NCI-H187 treated with DMSO at 0.1 percent for 48 hours (cell line): Measurements from ENCODE around the gene TNK2.
"Not testable (repeated sequence)": the region's sequence is repeated elsewhere in the genome, so short reads cannot be mapped to it uniquely, and the experiment has no call there.

Experiments
- DNase-seq: peaks from one replicate; lab custom pipeline; 2025; lab: John Stamatoyannopoulos, UW

Gene TNK2

DNA sequence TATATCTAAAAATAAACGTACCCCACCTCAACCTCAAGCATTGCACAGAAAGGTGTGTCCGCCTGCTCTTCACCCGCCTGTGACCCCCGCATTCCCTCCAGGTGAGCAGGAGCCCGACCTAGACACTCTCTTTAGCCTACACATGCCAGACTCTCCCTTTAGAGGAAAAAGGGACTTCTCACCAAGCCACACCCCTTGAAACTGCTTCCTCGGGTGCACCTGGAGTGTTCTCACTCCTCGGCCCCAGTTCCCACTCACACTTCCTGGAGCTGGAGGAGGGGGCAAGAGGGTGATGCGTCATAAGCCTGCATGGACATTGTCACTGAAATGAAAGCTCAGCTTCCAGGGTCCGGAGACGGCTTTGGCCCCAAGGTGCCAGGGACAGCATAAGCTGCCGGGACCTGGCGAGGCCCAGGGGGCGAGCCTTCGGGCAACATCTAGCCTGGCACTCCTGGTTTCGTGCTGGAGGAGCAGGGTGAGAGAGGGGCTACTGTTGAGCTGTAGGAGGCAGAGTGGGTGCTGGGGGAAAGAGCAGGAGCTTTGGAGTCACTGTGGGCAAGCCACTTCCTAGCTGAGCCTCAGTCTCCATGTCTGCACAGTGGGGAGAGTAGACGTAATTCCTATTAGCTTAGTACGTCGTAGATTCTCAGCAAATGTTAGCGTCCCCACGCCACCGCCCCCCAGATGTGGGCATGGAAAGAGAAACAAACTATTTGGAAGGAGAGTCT lies 86.8 kb downstream of the TNK2 start:
- DNase-seq = no peak

DNA sequence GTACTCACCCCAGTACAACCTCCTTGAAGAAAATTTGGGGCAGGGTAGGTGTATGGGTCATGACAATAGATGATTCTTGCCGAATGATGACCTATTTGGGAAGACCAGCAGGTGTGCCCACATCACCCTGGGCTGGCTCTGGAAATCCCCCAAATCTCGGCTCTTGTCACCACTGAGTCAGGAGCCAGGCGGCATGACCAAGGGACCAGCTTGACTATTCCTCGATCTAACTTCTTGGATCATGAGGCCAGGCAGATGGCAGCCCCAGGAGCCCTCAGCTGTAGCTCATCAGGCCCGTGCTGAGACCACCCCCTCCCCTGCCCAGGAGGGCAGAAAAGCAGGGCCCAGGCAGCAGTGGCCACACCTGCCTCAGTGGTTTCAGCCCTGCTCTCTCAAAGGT lies 87.5 kb downstream of the TNK2 start:
- DNase-seq = no peak

- DNase-seq = no peak
Measured at GRCh38 chr3:195820186-195820585, 88.2 kb downstream of the TNK2 start.

DNA sequence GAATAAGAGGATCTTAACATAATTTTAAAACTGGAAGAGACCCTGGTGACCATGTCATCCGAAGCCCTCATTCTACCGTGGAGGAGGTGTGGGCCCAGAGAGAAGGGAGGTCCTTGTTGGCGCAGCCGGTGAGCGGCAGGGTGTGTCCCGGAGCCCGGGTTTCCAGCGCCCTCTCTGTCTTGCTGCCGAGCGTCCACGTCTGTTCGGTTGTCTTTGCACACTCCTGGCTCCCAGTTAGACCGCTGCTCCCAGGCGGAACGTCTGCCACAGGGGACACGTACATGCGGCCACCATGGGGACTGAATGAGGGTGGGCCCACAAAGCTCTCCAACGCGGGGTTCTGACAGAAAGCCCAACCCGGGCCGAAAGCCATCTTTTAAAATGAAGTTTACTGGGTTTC lies 90.0 kb downstream of the TNK2 start:
- DNase-seq = no peak

DNA sequence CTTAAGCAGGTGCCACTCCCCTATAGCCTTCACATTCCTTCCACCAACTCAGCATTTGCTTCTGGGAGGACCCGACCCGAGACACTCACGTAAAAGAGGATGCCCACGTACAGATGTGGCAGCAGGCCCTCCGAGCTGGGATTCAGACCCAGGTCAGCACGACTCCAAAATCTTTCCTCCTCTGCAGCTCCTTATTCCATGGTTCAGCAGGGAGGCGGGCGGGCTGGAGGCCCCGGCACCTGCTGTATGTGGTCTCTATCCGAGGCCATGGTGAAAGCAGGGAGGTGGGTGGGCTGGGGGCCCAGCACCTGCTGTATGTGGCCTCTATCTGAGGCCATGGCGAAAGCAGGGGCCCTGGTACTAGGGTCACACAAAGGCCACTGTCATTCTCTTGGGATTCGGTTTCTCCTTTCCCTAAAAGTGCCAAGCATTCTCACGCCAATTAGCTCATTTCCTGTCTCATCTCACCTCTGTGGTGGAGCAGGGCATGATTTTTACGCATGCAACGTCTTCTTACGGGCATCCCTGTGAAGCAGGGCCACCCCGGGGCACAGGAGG lies 90.7 kb downstream of the TNK2 start:
- DNase-seq = no peak

GRCh38 chr3:195816276-195816913 lies 92.0 kb downstream of the TNK2 start:
- DNase-seq = not testable (repeated sequence)

DNA sequence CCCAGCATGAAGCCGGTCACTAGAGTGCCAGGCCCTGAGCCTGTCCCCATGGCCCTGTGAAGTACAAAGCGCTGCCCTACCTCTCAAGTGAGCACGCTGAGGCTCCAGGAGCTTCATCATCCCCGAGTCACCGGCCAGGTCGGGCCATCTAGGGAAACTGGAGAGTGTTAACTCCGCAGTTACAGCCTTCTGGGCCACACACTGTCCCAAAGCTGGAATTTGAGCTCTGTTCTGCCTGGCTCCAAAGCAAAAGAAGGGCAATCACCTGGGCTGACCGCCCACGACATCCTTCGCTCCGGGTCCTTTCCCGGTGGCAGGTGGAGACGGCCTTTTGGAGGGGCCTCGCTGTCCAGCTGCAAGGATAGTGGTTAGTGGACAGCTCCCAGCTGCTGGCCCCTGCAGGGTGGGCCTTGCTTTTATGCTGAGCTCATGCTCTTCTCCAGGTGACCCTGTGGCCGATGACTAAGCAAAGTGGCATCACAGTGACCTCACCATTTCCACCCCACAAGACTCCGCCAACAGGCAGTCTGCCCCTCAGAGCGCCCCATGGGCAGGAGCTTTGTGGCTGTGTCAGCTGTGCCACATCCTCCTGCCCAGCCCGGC lies 93.1 kb downstream of the TNK2 start:
- no peak for DNase-seq

GRCh38 chr3:195813916-195814640 lies 94.3 kb downstream of the TNK2 start:
- no peak for DNase-seq
